Measurements from ENCODE around the gene DBN1.

DNA sequence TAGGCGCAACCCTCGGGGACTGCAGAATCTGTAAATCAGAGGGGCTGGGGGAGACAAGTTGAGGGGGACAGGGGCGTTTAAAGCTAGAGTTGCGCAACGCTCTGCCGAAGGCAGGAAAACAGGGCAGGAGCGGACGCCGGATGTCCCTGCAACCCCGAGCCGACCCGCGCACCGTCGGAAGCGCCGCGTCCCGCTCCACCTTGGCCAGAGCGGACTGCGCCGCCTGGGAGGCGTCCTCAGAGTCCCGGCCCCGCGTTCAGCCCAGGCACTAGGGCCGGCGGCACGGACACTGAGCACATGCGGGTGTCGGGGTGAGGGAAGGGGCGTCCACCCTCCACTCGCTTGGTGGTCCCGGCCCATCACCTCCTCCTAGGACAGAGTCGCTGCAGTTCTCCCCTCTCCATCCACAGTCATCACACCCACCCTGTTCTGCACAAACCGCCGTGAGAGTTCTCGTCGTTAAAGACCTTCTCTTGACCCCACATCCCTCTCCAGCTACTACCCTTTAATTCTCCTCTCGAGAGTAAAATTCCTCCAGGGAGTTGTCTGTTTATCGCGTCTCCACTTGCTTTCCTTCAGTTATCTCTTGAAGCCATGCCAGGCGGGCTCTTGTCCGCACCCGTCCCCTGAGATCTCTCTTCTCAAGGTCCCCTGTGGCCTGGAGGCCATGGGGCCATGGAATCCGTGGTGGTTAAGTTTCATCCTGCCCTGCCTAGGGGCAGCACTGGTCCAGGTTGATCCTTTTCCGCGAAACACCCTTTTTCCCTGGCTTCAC lies 24.8 kb upstream of the DBN1 start:
- TF ChIP-seq, protein P1, sequence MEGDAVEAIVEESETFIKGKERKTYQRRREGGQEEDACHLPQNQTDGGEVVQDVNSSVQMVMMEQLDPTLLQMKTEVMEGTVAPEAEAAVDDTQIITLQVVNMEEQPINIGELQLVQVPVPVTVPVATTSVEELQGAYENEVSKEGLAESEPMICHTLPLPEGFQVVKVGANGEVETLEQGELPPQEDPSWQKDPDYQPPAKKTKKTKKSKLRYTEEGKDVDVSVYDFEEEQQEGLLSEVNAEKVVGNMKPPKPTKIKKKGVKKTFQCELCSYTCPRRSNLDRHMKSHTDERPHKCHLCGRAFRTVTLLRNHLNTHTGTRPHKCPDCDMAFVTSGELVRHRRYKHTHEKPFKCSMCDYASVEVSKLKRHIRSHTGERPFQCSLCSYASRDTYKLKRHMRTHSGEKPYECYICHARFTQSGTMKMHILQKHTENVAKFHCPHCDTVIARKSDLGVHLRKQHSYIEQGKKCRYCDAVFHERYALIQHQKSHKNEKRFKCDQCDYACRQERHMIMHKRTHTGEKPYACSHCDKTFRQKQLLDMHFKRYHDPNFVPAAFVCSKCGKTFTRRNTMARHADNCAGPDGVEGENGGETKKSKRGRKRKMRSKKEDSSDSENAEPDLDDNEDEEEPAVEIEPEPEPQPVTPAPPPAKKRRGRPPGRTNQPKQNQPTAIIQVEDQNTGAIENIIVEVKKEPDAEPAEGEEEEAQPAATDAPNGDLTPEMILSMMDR (conservative IDR thresholded peaks at IDR 0.05; ENCODE audit: low read depth, low read length), result no peak
- no peak for TF ChIP-seq EZH2 (IDR thresholded peaks at IDR 0.05; ENCODE audit: low read length, unreplicated experiment)

All from PC-3 (cell line).